HG02759 (cell line): ENCODE results near the gene FAM114A2.
A peak's percentile ranks its signal among the peaks of the same experiment; 100 is the strongest.
"Not testable (repeated sequence)": the region's sequence is repeated elsewhere in the genome, so short reads cannot be mapped to it uniquely, and the experiment has no call there.

Experiments
- ATAC-seq: cut with Tn5 transposase; IDR thresholded peaks from one replicate; pipeline ENCODE4 v1.9.1; 2021; ENCODE audit warnings: mild to moderate bottlenecking, moderate library complexity; ENCODE audit not compliant: unreplicated experiment

Gene FAM114A2

DNA sequence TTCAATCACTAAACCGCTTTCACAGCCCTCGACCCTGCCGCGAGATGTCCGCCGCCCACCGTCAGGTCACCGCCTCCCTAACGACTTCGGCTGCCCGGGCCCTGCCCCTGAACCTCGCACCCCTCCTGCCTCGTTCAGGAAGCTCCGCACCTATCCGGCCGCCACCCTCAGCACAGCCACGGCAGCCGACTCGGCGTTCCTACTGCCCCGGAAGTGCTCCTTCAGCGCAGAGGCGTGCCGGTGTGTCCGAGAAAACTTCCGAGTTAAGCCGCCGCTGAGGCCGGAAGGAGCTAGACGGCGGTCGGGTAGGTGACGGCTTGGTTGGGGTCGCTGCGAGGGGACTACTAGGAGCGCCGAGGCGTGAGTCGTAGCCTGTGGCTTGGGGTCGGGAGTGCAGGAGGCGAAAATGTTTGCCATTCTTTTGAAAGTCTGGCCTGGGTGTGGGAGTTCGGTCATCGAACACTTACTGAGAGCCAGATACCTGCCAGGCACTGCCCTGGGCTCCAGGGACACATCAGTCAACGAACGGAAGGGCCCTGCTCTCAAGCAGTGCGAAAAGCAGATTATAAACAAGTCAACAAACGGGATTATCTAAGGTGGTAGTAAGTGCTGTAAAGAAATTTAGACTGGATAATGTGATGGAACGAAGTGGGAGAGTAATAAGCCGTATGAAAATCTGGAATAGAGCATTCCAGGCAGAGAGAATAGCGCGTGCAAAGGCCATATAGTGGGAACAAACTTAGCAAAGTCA lies at the start of gene FAM114A2, which contains the start of gene MFAP3:
Gene FAM114A2, minus strand, starts transcription at position 204 of the 751 bp plus-strand sequence. CDS start 3,957 bp downstream, outside the sequence.
Gene MFAP3, plus strand, starts transcription at position 261 of the 751 bp plus-strand sequence. CDS start 10,756 bp downstream, outside the sequence.
- peak; percentile 98 for ATAC-seq

- no peak for ATAC-seq
Measured at GRCh38 chr5:154087260-154087659, 48.5 kb upstream of the FAM114A2 start.

DNA sequence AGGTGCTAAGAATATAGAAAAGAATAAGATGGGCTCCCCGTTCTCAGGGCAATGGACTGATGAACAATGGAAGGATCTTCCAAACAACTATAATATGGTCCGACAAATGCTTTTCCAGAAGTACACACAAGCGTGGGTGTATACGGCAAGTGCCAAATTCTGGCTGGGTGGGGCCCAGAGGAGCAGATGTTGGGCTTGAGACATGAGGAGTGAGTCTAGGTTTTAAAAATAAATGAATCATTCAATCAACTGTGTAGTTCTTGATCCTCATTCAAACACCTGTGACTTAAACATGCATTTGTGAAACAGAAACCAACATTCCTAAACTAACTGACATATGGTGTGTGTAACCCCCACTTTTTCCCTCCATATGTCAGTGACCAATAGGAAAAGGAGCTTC lies 47.9 kb upstream of the FAM114A2 start:
- ATAC-seq = no peak

GRCh38 chr5:154086146-154086545 lies 47.4 kb upstream of the FAM114A2 start:
- ATAC-seq = no peak

DNA sequence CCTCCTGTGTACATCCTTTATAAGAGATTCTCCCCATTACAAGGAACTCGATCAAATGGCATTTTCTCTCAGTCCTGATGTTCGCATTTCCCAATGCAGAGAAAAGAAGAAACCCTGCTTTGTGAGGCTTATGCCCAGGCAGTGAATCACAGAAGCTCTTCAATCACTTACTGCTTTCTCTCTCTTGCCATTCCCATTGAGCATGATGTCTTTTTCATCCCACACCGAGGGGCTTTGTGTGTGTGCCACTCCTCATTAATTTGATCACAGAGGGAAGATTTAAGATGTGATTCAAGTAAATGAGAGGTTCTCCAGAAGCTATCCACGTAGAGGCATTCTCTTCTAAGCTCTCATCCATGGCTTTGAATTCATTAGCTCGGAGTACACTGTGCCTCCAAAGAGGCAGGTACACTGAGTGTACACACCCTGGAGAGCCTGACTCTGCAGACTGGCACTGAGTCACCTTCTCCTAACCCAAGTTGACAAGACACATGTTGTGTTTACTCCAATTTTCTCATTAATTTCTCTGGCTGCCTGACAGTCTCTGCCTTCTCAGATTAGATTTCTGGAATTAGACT lies 45.4 kb upstream of the FAM114A2 start:
- no peak for ATAC-seq

GRCh38 chr5:154081246-154081645 lies 42.5 kb upstream of the FAM114A2 start:
- ATAC-seq = no peak

GRCh38 chr5:154078272-154078671 lies 39.6 kb upstream of the FAM114A2 start:
- no peak for ATAC-seq

- ATAC-seq = no peak
Measured at GRCh38 chr5:154077696-154078095, 39.0 kb upstream of the FAM114A2 start.

GRCh38 chr5:154076240-154076922 lies 37.7 kb upstream of the FAM114A2 start:
- no peak for ATAC-seq

DNA sequence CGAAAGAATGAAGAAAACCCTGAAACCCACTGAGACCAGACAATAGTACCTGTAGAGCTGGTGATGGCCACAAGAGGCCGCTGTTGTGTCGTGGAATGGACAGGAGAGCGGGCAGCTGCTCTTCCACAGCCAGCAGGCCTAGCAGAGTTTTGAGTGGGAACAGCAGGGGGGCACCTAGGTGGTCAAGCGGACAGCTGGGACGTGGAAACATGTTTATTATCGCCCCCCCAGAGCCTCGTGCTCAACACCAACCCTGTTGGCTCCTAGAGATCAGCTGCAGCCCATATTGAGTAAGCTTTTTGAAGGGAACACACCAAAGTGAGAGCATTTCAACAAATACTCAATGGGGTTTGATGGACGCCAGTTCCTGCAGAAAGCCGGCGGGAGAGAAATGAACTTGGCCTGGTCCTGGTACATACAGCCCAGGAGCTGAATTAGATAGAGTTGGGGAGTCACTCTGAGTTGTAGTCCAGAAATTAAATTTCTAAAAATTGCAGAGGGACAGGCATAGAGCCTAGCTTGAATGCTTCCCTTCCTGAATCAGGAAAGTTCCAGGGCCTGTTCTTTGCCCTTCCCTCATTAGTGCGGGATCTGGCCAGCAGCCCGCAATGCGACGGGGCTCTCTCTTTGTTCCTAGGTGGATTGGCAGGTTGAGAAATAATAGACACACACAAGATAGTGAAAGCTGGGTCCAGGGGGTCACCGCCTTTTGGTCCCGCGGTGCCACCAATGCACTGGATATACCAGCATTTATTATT lies 33.9 kb upstream of the FAM114A2 start:
- ATAC-seq = peak; percentile 98

DNA sequence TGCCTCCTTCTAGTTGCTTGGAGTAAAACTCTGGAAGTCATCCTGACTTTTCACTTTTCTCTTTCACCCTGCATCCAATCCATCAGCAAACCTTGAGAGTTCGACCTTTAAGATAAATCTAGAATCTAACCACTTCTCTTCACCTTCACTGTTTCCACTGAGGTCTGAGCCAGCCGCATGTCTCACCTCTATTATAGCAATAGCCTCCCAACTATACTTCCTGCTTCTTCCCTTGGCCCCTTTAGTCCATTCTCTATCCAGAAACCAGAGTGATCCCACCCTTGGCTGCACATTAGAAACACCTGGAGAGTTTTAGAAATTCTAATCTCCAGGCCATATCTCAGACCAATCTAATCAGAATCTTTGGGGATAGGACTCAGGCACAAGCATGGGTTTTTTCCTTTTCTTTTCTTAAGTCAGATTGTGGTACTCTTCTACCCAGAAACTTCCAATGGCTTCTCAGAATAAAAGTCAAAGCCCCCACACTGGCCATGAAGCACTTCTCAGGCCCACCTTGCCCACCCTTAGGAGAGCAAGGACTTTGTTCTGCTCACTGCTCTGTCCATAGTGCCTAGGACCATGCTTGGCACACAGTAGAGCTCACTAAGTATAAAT lies 33.2 kb upstream of the FAM114A2 start:
- no peak for ATAC-seq

GRCh38 chr5:154069854-154070253 lies 31.1 kb upstream of the FAM114A2 start:
- ATAC-seq = not testable (repeated sequence)

DNA sequence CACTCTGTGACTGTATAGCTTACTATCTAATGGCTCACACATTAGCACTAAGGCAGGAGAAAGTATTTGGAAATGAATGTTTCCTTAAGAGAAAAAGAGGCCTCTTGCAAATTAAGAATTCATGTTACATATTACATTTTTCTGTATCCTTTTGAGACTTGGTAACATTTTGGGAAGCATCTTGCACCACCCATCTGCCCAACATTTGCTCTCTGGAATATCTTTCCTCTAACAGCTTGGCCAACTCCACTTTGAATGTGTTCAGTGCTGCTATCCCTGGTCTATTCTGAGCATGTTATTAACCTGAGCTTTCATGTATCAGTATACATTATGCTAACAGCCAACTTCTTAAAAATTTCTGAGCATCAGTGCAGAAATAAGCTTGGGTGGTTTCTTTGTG lies 27.3 kb upstream of the FAM114A2 start:
- ATAC-seq = no peak

DNA sequence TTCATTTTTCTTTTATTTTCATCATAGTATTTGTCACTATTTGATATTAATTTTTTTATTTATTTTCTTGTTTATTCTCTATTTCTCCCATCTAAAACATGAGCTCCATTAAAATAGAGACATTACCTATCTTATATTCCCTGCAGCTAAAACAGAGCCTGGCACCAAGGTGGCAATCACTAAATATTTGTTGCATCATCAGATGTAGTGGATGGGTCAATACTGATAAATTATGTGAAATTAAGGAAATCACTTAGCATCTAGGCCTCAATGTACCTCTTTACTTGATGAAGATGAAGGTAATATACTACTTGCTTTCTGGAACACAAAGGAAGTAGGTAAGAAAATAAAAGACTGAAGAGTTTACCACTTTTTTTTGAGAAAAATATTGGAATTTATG lies 24.7 kb upstream of the FAM114A2 start:
- no peak for ATAC-seq

GRCh38 chr5:154060606-154061005 lies 21.9 kb upstream of the FAM114A2 start:
- no peak for ATAC-seq

DNA sequence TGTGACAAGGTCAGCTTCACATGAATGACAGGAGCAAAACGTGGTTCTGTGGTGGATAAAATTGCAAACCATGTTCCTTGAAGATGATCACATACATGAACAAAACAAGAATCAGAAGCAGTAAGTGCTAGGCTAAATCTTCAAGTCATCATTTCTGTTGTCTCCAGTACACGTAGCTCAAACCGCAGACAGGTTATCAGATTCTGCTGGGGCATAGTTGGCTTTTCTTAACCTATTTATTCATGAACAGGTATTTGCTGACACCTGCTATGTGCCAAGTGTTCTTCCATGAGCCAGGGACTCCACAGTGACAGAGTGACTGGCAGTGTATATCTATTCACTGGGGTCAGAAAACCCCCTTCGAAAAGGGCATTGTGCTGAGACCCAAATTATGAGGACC lies 20.9 kb upstream of the FAM114A2 start:
- no peak for ATAC-seq

GRCh38 chr5:154059039-154059430 lies 20.3 kb upstream of the FAM114A2 start:
- ATAC-seq = peak; percentile 53

DNA sequence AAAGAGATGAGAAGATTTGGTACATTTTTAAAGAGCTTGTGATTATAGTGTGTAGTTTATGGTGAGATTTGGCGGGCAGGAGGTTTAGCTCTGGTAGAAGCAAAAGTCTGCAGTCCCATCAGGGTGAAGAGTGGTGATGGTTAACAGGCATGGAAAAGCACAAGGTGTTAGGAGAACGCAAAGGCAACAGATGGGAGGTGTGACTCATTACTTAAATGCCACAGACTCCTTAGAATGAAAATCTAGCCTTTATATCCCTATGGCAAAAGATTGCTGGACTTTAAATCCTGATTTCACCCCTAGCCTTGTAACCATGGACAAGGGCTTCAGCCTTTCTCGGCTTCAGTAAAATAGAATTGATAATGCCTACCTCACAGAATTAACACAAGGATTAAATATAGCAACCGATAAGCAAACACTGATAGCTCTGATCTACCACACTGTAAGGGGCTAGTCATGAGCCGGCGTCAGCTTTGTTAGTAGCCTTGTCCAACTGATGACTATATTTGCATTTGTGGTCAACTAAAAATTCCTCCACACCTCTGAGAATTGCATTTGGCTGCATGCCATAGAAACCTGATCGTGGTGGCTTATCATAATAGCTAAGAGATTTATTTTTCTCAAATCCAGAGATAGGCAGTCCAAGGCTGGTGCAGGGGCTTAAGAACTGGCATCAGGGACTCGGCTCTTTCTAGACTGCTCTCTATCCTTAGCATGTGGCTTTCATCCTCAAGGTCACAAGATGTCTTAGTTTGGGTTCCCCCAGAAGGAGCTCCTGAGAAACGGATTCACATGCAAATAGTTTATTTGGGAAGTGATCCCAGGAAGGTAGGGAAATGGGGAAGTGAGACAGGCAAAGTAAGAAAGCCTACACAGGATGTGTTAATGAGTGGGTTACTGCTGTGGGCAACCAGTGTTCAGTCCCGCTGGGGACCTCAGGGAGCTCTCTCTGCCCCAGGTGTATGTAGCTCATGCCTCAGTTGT lies 19.6 kb upstream of the FAM114A2 start:
- ATAC-seq = peak; percentile 64

GRCh38 chr5:154055201-154055600 lies 16.5 kb upstream of the FAM114A2 start:
- ATAC-seq = no peak

DNA sequence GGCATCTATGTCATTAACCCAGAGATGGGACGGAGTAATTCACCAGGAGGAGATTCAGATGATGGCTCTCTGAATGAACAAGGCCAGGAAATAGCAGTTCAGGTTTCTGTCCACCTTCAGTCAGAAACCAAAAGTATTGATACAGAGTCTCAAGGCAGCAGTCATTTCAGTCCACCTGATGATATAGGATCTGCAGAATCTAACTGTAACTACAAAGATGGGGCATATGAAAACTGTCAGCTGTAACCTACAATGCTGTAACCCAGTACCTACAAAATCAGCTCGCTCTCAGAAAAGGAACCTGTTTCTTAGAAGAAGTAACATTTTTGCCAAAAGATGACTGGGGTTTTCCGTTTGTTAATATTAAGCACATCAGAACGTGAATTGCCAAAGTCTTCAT lies 14.8 kb upstream of the FAM114A2 start:
- ATAC-seq = no peak
